ENCODE measurements around the gene ABCB6. TPM values are rescaled to one million over a fixed set of nuclear protein-coding genes. Genes with fewer than 3 reads are reported as not detected.

The ABCB6 gene
- total and polyA plus RNA-seq, 2 of the 8 experiments (the other 6 are each of a cell fraction or from before 2014, with no cell fraction given) = 44.9 to 50.6 TPM

GRCh38 chr2:219206328-219207133, 12.2 kb downstream of the ABCB6 start, which contains the start of gene ZFAND2B (continued):
- TF ChIP-seq TEAD4 (IDR thresholded peaks at IDR 0.05; ENCODE audit: low read depth, low read length) (no peak), ZNF274 (IDR thresholded peaks at IDR 0.05; ENCODE audit: borderline replicate concordance, extremely low read depth, low read length) (no peak), KDM1A (IDR thresholded peaks at IDR 0.05; ENCODE audit: borderline replicate concordance, low read length) (no peak), EP300 (IDR thresholded peaks at IDR 0.05; ENCODE audit: borderline replicate concordance in 1 of 2, low read depth in 2 of 2, low read length in 2 of 2) (no peak), SP1 (IDR thresholded peaks at IDR 0.05; ENCODE audit: low read depth, low read length) (no peak)
- TF ChIP-seq, protein P1, sequence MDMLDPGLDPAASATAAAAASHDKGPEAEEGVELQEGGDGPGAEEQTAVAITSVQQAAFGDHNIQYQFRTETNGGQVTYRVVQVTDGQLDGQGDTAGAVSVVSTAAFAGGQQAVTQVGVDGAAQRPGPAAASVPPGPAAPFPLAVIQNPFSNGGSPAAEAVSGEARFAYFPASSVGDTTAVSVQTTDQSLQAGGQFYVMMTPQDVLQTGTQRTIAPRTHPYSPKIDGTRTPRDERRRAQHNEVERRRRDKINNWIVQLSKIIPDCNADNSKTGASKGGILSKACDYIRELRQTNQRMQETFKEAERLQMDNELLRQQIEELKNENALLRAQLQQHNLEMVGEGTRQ (IDR thresholded peaks at IDR 0.05; ENCODE audit: low read length) = no peak

Data from H1 (cell line).